ENCODE data around the gene FAM193A. TPM values are rescaled to one million over a fixed set of nuclear protein-coding genes. Genes with fewer than 3 reads are reported as not detected.

FAM193A gene
- total RNA-seq, 1 donor from 2014 or later: 30.9 TPM

DNA sequence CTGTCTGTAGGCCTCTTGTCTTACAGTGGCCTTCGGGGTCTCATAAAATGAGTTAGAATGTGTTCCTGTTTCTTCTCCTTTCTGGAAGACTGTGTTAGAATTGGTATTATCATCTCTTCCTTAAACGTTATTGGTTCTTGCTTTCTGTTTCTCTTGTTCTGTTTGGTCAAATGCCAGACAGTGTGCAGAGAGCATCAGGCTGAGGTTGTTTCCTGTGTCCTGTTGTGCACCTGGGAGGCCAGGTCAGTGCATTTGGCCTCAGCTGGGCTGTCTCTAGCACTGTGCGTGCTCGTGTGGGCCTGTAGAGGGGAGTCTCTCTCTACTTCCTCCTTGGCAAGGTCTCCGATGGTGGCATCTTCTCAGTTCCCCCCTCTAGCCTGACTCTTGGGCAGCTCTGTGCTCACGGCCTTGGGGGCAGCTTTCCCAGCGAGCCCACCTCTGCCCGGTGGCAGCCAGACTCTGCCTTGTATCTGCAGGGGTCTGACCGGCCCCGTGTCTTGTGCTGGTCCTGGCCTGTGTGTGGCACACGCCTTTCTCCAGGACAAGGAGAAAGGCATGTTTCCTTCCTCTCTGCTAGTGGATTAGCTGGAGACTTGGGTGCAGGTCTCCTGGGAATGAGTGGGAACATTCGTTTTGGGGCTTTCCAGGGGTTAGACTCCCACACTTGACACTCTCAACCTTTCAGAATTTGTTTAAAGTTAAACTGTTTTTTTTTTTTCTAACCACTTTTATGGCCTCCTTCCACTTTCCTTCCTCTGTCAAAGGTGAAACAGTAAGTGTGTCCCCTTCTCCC is 62.3 kb downstream of the FAM193A start:
- peak in 1 of 2 donors; percentile 60 for DNase-seq (ENCODE audit: low spot score in 2 of 2)
- Histone ChIP-seq H3K27me3 (no peaks in the 10 kb centered on the region), H3K4me1 (peaks cover 0 to 3% of the 10 kb centered on the region in 2 donors), H3K36me3 (peaks cover 0 to 17% of the 10 kb centered on the region in 2 donors), H3K9me3 (no peaks in the 10 kb centered on the region), H3K27ac (no peak overlapping the region), H3K4me3 (no peak overlapping the region)
- TF ChIP-seq, protein P1, sequence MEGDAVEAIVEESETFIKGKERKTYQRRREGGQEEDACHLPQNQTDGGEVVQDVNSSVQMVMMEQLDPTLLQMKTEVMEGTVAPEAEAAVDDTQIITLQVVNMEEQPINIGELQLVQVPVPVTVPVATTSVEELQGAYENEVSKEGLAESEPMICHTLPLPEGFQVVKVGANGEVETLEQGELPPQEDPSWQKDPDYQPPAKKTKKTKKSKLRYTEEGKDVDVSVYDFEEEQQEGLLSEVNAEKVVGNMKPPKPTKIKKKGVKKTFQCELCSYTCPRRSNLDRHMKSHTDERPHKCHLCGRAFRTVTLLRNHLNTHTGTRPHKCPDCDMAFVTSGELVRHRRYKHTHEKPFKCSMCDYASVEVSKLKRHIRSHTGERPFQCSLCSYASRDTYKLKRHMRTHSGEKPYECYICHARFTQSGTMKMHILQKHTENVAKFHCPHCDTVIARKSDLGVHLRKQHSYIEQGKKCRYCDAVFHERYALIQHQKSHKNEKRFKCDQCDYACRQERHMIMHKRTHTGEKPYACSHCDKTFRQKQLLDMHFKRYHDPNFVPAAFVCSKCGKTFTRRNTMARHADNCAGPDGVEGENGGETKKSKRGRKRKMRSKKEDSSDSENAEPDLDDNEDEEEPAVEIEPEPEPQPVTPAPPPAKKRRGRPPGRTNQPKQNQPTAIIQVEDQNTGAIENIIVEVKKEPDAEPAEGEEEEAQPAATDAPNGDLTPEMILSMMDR (IDR thresholded peaks at IDR 0.05): peak in 1 of 3 experiments; percentile 16
- intact Hi-C loops (cut with DNase I): no loop called here

- H3K4me1 ChIP-seq: peaks cover 0 to 3% of the 10 kb centered on the region in 2 donors
- intact Hi-C loops (cut with DNase I): no loop called here
- no peak overlapping the region for H3K27ac ChIP-seq
These were observed 62.8 kb downstream of the FAM193A start for GRCh38 chr4:2599304-2599654.

GRCh38 chr4:2600878-2601277 is 64.4 kb downstream of the FAM193A start:
- TF ChIP-seq, protein P1 (IDR thresholded peaks at IDR 0.05): no peak
- Histone ChIP-seq H3K9me3 (no peaks in the 10 kb centered on the region), H3K4me3 (no peak overlapping the region), H3K27ac (no peak overlapping the region), H3K27me3 (no peaks in the 10 kb centered on the region), H3K36me3 (peaks cover 0 to 17% of the 10 kb centered on the region in 2 donors), H3K4me1 (peaks cover 0 to 3% of the 10 kb centered on the region in 2 donors)
- intact Hi-C loops (cut with DNase I): no loop called here
- DNase-seq (ENCODE audit: low spot score in 2 of 2): no peak

More at GRCh38 chr4:2599304-2599654, 62.8 kb downstream of the FAM193A start:
- no peak overlapping the region for H3K4me3 ChIP-seq
- no peaks in the 10 kb centered on the region for H3K27me3 ChIP-seq
- TF ChIP-seq, protein P1 (IDR thresholded peaks at IDR 0.05): no peak
- no peaks in the 10 kb centered on the region for H3K9me3 ChIP-seq
- no peak for DNase-seq (ENCODE audit: low spot score in 2 of 2)
- peaks cover 0 to 17% of the 10 kb centered on the region in 2 donors for H3K36me3 ChIP-seq

GRCh38 chr4:2604614-2605013 is 68.2 kb downstream of the FAM193A start:
- DNase-seq (ENCODE audit: low spot score in 2 of 2): no peak
- H3K9me3 ChIP-seq: no peaks in the 10 kb centered on the region
- H3K27ac ChIP-seq: no peak overlapping the region
- H3K4me1 ChIP-seq: peaks cover 0 to 2% of the 10 kb centered on the region in 2 donors
- H3K4me3 ChIP-seq: no peak overlapping the region
- no peaks in the 10 kb centered on the region for H3K27me3 ChIP-seq
- H3K36me3 ChIP-seq: peaks cover 0 to 7% of the 10 kb centered on the region in 2 donors
- TF ChIP-seq, protein P1 (IDR thresholded peaks at IDR 0.05): no peak
- intact Hi-C loops (cut with DNase I): no loop called here

GRCh38 chr4:2606960-2607506 is 70.6 kb downstream of the FAM193A start:
- Histone ChIP-seq H3K4me1 (peaks cover 0 to 2% of the 10 kb centered on the region in 2 donors), H3K27ac (no peak overlapping the region), H3K4me3 (no peak overlapping the region), H3K36me3 (no peaks in the 10 kb centered on the region), H3K27me3 (no peaks in the 10 kb centered on the region), H3K9me3 (no peaks in the 10 kb centered on the region)
- intact Hi-C loops (cut with DNase I): no loop called here
- TF ChIP-seq, protein P1 (IDR thresholded peaks at IDR 0.05): no peak
- DNase-seq (ENCODE audit: low spot score in 2 of 2): peak in 1 of 2 donors; percentile 28
